GM18511 (cell line): ENCODE results near the gene SELENOS.

Experiments
- ATAC-seq: cut with Tn5 transposase; IDR thresholded peaks from one replicate; pipeline ENCODE4 v1.9.1; 2021; ENCODE audit warnings: mild to moderate bottlenecking, moderate library complexity; ENCODE audit not compliant: unreplicated experiment

Gene SELENOS, protein sequence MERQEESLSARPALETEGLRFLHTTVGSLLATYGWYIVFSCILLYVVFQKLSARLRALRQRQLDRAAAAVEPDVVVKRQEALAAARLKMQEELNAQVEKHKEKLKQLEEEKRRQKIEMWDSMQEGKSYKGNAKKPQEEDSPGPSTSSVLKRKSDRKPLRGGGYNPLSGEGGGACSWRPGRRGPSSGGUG

DNA sequence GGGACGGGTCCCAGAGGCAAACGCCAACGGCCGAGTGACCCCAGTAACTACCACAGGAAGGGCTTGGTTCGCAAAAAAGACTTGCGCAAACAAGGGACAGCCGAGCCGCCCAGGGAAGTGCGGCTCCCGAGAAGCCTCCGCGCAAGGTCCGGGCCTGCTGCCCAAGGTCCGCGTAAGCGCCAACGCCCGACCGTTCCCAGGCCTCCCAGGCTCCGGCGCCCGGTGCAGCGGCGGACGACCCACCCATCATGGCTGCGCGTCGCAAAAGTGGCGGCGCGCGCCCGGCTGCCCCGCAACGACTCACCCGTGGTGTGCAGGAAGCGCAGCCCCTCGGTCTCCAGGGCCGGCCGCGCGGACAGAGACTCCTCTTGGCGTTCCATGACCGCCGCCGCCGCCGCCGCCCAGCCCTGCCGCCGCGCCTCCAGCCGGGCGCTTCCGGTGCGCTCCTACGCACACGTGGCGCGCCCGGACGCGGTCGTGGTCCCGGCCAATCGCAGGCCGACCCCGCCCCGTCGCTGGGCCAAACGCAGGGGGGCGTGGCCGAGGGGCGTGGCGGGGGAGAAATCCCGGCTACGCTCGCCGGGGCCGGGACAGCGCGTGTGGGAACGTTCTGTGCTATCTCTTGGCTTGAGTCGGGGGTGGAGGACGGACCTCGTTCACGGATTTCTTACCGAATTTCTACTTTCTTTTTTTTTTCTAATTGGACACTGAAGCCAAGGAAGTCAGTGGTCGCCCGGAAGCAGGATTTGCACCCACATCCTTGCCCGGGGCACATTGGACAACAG, at the start of gene SELENOS:
SELENOS (minus strand) TSS at position 448 of the 785 bp plus-strand sequence; CDS start at position 380, 68 bp downstream.
- ATAC-seq, result peak; percentile 94

DNA sequence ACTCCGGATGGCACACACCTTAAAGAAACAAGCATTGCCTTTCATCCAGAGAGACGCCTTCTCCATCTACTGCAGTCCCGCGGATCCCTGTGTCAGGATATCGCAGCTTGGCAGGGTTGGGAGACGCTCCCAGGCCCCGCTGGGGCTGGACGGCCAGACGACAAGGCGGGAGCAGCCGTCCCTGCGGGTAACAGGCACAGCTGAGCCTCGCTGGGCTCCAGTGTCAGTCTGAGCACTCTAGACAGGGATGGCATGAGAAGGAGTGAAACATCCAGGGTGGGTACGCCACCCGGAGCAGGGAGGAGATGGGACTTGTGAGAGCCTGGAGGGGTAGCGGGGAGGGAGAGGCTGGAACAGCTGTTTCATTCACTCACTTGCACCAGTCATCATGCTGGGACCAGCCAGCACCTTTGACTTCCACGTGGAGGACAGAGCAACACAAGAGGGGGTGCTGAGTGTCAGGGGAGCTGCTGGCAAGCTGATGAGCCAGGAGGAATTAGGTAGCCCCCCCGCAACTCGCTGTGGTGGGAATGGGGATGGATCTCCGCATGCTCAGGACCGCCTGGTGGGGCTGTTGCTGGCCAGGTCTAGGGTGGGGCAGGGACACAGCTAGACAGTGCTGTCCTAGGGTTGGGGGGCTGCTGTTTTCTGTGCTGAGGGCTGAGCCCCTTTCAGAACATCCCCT, 49.3 kb upstream of the SELENOS start:
- ATAC-seq, result no peak

DNA sequence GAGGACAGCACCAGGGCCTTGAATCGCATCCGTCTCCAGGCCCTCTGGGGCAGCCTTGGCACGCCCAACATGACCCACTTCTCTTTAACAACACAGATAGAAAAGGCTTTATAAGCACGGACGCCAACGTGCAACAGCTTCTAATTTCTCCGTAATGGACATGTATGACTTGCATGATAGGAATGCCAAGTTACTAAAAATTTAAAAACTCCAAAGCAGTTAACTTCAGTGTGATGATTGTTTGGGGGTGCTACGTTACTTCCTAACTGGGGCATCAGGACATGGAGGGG, 48.7 kb upstream of the SELENOS start:
- ATAC-seq, result no peak

DNA sequence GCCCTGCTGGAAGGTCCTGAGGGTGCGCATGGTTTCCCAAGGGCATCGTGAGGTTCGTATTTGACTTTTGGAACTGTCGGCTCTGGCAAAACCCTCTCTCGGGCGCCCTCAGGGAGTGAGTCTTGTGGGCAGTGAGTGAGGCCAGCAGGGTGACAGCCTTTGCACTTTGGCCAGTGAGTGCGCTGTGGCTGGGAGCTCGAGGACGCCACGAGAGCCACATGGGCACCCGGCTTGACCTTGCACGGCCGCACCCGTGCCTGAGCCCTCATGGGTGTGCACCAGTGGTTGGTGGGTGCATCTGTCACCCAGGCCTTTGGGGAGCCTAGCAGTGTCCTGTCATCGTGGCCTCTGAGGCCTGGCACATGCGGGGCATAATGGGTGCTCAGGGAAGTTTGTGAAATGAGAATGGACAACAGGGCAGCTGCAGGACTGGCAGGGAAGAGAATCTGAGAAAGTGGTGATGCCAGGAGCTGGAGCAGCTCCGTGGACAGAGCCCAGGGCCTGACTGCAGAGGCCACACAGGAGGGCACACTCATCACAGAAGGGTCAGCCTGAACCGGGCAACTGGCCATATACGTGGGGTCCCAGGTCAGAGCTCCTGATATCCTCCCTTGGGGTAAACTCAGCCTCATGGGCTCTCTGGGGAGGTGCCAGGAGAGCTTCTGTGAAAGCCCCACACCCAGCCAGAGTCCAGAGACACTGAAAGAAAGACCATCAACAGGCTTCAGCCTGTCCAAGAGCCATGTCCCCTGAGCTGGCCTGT, 48.2 kb upstream of the SELENOS start:
- no peak for ATAC-seq

DNA sequence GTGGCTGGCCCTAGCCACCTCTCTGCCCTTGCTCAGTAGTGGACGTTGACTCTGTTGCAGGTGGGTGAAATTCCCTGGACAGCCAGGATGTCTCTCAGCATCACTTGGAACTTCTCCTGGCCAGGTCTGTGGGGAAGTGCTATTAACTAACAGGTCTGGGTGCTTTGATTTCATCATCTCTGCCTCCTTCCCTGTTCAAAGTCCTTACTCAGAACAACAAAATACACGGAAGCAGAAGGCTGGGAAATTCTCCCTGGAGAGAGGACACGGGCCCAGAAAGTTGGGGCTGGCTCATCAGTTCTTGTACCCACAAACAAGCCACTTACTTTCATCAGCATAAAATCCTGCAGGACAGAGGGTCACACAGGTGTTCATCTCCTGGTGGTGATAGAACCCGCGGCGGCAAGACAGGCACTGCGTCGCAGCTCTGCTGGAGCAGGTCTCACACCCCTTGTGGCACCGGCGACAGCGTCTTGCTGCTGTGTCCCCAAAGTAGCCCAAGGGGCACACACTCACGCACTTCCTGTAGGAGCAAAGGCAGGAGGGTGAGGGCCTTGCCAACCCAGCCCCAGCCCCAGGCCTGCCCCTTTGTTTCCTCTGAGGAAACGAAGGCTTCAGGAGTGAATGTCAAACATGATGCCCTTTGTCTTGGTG, 47.4 kb upstream of the SELENOS start:
- no peak for ATAC-seq

DNA sequence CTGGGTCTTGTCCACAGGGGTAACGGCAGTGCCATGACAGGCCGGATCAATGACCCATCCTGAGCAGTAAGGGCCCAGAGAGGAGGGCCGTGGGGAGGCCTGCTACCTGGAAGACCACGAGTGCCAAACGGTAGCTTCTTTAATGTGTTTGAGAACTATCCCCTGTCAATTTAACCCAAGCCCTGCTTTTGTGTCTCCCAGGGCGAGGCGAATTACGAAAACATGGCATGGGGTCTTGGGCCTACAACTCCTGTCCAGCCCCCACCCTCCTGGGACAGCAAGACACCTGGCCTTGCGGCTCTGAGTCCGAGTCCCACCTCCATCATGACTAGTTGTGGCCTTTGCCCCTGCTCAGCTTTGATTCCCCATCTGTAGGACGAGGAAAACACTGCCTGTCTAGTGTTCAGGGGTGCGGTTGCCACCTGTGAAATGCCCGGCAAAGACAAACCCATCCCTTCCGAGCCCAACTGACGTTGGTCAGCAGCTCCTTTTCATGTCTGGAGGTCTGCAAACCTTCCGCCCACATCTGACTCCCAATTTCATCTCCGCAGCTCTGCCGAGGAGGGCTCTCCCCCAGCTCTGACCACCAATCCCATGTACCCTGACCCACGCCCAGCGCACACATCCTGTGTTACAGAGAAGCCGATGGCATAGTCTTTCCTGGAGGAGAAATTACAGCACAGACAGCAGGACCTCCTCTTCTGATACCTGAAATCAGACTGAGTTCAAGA, 46.7 kb upstream of the SELENOS start:
- no peak for ATAC-seq

DNA sequence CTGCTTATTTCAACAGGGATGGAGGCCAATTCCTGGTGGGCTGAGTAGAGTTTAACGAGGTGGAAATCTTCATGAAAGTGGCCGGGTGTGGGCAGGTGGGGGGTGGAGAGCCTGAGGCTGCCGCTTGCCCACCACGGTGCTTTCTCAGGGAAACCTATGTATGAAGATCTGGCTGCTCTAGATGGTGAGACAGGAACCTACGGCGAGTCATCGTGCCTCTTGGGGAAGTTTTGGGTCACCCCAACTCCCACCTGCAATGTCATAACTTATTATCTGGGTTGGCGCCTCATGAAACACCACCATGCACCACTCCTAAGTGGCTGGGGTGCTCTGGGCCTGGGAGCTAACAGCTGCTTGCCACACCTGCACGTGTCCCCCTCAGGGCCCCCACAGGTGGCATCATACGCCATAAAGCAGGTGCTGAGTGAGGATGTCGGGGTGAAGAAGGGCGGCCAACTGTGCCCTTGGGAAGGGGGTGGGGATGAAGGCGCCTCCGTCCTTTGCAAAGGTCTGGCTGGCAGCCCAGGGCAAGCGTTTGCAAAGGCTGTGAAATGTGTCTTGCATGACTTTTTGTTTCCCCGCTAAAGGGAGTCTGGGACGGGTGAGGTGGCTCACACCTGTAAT, 45.7 kb upstream of the SELENOS start:
- no peak for ATAC-seq

DNA sequence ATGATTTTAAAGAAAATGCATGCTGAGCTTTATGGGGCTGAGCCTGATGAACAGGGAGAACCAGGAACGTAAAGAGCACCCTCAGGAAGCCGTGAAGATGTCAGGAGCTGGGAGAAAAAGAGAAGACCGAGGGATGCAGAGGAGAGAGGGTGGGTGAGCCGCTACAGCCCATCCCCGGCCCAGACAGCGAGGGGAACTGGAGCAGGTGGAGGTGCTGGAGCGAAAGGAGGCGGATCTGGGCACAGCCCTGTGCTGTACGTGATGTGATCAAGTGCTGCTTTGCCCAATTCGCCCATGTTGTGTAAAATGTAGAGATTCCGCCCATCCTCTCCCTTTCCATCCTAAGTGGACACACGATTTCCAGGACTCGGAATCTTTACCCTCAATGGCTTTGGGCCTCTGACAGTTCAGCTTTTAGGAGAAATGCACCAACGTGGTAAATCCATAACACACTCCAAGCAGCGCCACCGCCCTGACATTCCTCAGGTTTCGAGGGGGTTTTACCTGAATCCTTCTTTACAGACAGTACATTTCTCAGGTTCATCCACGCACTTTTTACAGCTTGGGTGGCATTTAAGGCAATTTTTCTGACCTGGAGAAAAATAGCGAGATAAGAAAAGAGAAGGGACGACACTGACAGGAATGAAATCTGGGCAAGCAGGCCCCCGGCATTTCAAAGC, 44.9 kb upstream of the SELENOS start:
- ATAC-seq, result no peak

DNA sequence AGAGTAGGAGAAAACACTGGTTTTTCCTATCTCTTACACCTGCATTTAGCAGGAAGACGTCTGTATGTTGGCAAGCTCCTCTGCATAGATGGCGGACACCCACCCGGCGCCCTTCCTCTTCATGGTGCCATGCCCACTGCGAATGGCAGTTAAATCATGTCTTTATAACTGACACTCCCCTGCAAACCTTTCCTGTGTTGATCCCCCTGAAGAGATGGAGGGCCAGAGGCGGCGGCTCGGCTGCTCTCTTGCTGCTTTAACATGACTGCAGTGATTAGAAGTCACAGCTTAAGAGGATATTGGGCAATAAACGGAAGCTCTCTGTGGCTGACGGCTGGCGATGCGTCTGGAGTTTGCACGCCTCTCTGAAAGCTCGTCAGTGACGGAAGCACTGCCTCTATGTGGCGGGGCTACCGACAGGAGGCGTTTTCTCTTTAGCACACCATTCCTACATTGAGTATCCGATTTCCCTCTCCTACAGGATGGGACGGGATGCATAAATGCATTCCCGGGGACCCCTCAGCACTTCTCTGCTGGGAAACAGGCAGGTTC, 43.3 kb upstream of the SELENOS start:
- peak; percentile 89 for ATAC-seq

DNA sequence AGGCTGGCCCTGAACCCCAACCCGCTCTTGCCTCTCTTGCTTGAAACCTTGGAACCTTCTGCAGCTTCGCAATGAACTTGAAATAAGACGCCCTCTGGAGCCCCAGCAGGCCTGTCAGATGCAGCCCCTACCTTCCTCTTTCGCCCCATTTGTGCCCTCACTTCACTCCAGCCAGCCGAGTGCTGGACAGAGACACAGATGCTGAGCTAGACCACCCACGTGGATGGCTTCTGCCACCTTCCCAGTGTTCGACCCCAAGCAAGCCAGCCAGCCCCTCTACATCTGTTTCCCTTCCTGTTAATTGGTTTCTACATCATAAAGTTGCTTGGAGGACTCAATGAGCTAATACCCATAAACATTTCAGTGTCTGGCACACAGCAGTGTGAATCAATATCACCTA, 41.6 kb upstream of the SELENOS start:
- no peak for ATAC-seq

DNA sequence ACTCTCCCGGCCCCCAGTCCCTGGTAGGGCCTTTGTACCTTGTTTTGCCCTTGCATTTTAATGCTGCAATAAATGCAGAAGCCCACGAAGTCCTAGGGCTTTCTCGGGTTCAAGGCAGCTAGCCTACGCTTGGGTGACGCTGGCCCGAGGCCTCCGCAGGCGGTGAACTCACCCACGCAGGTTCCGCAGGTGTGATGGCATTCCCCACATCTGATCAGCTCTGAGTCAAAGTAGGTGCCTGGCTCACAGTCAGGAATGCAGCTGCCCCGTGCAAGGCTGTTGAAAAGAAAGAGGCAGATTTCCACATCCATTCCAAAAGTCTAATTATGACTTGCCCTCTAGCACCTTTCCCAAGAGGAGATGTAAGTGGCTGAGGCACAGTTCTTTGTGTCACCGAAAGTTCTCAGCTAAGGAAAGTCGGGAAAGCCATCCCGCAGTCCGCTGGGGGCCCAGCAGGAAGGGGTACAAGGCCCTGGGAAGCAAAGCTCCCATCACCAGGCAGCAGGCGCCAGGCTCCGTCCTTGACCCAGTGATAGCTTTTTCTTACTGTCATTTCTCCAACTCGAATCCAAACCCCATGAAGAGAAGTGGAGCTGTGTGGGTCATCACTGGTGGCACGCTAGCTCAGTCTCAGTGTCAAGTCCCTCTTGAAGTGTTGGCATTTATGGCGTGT, 41.0 kb upstream of the SELENOS start:
- ATAC-seq, result no peak

DNA sequence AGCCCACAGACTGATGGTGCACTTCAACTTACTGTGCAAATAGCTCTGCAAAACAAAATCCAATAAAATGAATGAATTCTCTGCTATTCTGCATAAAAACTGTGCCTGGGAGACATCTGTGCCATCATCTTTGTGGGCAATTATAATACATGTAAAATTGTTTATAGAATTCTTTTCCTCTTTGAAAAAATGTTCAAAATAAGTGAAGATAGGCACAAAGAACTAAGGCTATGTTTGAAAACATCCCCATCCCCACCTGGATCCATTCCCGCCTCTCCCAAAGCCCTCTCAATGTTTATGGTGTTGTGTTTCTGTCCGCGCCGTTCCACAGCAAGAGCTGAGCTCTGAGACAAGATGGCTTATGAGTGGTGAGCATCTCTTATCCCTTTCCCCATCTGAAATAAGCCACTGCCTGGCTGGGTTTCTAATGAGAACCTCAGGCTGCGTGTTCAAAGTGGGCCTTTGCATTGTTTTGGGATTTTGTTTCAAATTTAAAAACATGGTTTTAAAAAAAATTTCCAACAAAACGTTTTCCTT, 40.1 kb upstream of the SELENOS start:
- ATAC-seq, result no peak

DNA sequence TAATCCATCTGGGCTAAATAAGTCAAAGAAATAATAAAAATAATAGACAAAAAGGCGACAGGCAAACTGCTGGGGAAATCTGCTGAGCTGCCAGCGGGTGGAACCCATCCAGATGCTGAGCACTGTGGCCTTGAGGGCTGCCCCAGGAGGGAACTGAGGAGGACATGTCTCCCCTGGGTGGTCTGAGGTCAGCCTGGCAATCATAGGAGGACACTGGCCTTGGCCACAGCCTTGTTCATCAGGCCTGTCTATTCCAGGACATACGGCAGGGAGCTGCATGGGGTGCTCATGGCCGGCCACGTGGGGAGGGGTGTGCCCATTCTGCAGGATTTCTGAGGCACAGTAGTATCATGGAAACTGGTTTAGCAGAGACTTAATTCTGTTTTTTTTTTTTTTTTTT, 39.2 kb upstream of the SELENOS start:
- no peak for ATAC-seq

DNA sequence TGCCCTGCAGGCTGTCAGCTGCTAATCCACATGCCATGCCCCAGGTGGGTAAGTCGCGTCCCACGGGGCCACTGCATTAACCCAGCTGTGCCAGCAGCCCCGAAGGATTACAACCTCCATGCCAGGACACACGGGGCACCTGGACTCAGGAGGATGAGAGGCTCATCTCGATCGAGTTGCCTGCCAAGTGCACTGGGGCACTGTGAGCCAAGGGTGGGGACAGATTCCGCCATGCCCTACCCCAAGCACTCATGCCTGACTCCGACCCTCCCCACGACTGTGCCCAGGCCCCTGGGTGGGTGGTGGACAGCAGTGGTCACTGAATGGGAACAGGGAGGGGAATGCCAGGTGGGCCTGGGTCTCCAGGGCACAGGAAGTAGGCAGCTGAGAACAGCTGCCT, 38.5 kb upstream of the SELENOS start:
- ATAC-seq, result no peak

DNA sequence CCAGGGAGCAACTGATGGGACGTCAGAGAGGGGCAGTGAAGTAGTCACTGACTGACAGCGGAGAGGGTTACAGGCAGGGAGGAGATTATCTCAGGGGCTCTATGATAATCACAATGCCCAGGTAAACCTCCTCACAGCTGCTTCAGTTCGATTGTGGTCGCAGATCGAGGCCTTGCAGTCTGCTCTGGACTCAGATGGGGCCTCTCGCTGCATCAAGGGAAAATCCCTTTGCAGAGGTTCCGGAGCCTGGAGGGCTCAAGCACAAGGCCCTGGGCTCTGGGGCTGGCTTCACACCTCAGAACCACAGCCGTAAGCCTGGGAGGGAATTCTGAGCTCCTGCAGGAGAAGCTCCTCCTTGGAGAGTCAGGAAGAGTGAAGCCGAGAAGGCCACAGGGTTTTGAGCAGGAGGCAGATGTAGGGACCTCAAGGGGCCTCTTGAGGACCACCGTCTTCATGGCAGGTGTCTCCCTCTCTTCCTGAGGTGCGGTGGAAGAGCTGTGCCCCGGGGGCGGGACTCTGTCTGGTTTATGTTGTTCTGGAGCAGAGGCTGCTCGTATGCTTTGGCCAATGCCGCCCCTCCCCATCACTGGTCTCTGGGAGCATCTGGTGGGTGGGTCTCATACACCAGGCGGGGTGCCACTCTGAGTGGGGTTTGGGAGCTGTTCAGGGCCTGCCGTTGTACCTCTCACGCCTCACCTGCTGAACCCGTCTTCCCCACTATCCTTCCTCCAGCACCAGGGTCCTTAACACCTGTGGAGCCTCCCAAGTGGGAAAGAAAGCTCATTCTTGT, 37.2 kb upstream of the SELENOS start:
- ATAC-seq, result no peak

DNA sequence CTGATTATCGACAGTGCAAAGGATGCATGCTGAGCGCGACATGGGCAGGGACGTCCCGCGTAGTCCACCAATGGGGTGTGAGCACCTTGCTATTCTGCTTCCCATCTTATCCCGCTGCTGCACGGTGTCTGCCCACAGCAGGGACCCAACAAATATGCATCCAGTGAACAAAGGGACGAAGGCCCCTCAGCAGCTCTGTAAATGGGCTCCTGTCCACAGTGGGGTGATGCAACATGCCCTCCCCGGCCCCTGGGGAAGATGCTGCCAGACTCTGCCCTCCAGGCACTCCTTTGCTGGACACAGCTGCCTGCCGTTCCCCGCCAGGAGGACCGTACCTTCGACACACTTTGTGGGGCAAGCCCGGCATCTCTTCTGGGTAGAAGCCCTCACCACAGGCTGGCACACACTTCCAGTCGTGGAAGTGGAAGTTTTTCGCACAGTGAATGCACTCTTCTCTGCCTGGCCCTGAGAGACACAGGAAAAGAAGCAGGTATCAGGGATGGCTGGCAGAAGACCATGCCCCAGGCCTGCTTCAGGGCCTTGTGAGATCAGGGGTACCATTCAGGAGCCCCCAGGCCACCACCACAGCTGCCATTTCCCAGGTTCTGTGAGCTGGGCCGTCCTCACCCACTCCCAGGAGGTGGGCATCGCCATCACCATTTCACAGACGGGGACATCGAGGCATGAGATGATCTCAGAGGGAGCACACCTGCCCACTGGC, 35.9 kb upstream of the SELENOS start:
- ATAC-seq, result no peak

DNA sequence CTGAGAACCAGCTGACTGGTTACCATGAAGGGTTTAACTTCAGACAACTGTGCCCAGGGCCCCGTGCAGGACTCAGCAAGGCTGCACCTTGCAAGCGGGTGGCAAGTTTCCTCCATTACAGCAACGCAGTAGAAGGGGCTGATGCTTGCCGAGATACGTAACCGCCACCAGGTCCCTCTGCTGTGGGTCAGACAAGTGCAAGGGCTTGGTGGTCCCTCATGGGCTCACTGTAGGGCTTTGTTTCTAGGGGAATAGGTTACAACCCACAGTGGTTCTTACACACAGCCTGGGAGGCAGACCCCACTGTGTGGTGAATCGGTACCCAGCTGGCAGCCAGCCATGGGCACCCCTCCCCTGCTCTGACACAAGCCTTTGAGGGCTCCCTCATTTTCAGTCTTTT, 33.2 kb upstream of the SELENOS start:
- no peak for ATAC-seq
